GM12801 (cell line): ENCODE results near the gene TRPV5.

Experiments
- CTCF ChIP-seq: IDR thresholded peaks from one replicate; pipeline ENCODE4 v1.5.1; 2011; ENCODE audit warnings: control low read depth; ENCODE audit not compliant: insufficient read length; ENCODE audit errors: extremely low read depth

TRPV5 gene

GRCh38 chr7:142916508-142916907 lies 17.0 kb downstream of the TRPV5 start:
- no peak for TF ChIP-seq CTCF

DNA sequence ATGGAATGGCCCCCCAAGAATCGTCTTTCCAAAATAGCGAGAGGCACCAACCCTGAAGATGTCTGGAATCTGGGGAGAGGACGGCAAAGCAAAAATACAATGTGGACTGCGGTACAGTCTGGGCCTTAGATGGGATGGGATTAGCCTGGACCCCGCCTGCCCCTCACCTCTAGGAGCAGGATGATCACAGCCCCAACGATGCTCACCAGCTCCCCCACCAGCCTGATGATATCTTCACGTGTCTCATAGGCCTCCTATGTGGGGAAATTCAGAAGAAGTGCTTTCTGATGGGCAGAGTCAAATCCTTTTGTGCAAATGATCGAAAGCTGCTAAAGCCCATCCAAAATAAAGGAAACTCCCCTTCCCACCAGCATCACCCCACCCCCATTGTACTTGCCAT lies 18.2 kb downstream of the TRPV5 start:
- no peak for TF ChIP-seq CTCF

GRCh38 chr7:142914121-142914520 lies 19.4 kb downstream of the TRPV5 start:
- TF ChIP-seq CTCF: no peak

DNA sequence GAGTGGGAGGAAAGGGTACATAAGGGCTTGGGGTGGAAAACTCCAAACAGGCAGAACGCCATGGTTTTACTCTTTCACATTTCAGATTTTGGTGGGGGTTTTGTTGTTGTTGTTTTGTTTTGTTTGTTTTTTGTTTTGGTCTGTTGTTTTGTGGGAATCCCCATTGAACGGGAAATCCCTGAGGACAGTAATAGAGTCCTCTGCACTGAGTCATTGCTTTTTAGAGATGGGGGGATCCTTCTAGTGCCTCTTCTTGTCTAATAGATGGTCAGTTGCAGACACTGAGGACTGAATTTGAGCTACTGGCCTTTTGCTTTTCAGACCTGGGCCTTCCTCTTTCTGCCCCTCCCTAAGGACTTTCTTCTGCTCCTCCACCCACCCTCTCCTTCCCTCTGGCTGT lies 20.0 kb downstream of the TRPV5 start:
- TF ChIP-seq CTCF: no peak

DNA sequence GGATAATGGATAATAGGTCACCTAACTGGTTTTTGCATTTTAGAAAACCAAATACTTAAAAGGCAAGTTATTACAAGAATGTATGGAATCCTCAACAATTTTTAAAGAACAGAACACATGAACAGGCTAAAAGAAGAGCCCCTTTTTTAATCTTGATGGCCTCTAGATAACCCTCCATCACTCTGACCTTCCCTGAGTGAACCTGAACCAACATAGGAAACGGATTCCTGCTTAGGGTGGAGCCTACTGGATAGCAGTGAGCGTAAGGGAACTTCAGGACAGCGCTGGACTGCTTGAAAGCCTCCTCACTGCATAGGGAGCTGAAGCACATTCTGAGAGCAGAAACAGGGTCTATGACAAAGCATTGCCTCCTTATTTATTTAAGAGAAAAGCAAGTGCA lies 20.5 kb downstream of the TRPV5 start:
- TF ChIP-seq CTCF: no peak

DNA sequence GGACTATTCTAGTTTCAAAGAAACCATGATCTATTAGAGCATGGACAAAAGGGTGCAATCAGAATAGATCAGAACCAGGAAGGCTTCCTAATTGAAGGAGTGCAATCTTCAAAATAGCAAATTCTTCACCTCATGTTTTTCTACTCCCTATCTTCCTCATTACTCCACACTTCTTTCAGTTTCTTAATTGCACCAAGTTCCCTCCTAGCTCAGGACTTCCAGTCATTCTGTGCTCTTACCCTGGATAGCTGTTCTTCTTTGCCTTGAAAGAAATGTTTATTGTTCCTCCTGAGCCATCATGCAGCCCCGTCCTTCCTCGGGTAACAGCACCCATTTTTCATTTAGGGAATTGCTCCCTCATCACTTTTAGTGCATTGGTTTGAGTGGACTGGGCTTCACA lies 23.1 kb downstream of the TRPV5 start:
- no peak for TF ChIP-seq CTCF

DNA sequence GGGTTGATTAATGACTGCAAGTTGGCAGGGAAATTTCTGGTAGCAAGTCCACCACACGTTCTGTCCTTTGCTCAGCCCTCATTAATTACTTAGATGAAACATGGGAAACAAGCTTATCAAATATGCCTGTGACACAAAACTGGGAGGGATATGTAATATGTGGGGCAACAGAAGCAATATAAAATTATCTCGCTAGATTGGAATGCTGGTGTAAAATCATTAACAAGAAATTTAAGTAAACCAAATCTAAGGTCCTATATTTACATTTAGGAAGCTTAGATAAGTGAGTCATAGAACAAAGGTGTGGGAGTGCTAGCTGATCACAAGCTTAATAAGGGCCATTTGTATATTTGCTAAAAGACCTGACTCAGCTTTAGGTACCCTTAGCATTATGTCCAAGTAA lies 23.5 kb downstream of the TRPV5 start:
- no peak for TF ChIP-seq CTCF
